GM19372 (cell line): ENCODE data around the gene BLMH.
"Not testable (repeated sequence)": the region's sequence is repeated elsewhere in the genome, so short reads cannot be mapped to it uniquely, and the experiment has no call there.

Experiments used
- ATAC-seq: cut with Tn5 transposase; IDR thresholded peaks from one replicate; pipeline ENCODE4 v1.9.1; 2021; ENCODE audit warnings: mild to moderate bottlenecking, low read depth, moderate library complexity; ENCODE audit not compliant: unreplicated experiment

Gene BLMH

GRCh38 chr17:30232015-30232823 is 59.5 kb downstream of the BLMH start:
- no peak for ATAC-seq

GRCh38 chr17:30230596-30231125 is 61.1 kb downstream of the BLMH start:
- no peak for ATAC-seq

- ATAC-seq: not testable (repeated sequence)
Measured at GRCh38 chr17:30230009-30230408, 61.7 kb downstream of the BLMH start.

- no peak for ATAC-seq
Measured at GRCh38 chr17:30229012-30229411, 62.7 kb downstream of the BLMH start.

GRCh38 chr17:30228011-30228410 is 63.7 kb downstream of the BLMH start:
- ATAC-seq: no peak

GRCh38 chr17:30226878-30227277 is 64.9 kb downstream of the BLMH start:
- no peak for ATAC-seq

GRCh38 chr17:30225919-30226553 is 65.7 kb downstream of the BLMH start:
- no peak for ATAC-seq

GRCh38 chr17:30225112-30225511 is 66.6 kb downstream of the BLMH start:
- ATAC-seq: no peak

- no peak for ATAC-seq
Measured at GRCh38 chr17:30224419-30224960, 67.3 kb downstream of the BLMH start.

GRCh38 chr17:30222721-30223175 is 69.0 kb downstream of the BLMH start:
- no peak for ATAC-seq

- no peak for ATAC-seq
Measured at GRCh38 chr17:30222251-30222650, 69.5 kb downstream of the BLMH start.

GRCh38 chr17:30221346-30221745 is 70.4 kb downstream of the BLMH start:
- ATAC-seq: no peak

GRCh38 chr17:30220414-30220813 is 71.3 kb downstream of the BLMH start:
- no peak for ATAC-seq

GRCh38 chr17:30219833-30220232 is 71.9 kb downstream of the BLMH start:
- no peak for ATAC-seq

- ATAC-seq: no peak
Measured at GRCh38 chr17:30219315-30219714, 72.4 kb downstream of the BLMH start.

GRCh38 chr17:30218799-30219198 is 72.9 kb downstream of the BLMH start:
- no peak for ATAC-seq

GRCh38 chr17:30217746-30218245 is 73.9 kb downstream of the BLMH start:
- no peak for ATAC-seq

- no peak for ATAC-seq
Measured at GRCh38 chr17:30217054-30217453, 74.7 kb downstream of the BLMH start.

- ATAC-seq: peak; percentile 61
Measured at GRCh38 chr17:30212750-30213149, 79.0 kb downstream of the BLMH start.

- ATAC-seq: no peak
Measured at GRCh38 chr17:30211371-30211770, 80.4 kb downstream of the BLMH start.

GRCh38 chr17:30210901-30211300 is 80.8 kb downstream of the BLMH start:
- ATAC-seq: no peak
